GM21526 (cell line): ENCODE data around the gene SH3TC1.

Source experiments
- ATAC-seq: cut with Tn5 transposase; IDR thresholded peaks from one replicate; pipeline ENCODE4 v1.9.1; 2021; ENCODE audit warnings: moderate library complexity; ENCODE audit not compliant: unreplicated experiment, low FRiP score

Gene SH3TC1

DNA sequence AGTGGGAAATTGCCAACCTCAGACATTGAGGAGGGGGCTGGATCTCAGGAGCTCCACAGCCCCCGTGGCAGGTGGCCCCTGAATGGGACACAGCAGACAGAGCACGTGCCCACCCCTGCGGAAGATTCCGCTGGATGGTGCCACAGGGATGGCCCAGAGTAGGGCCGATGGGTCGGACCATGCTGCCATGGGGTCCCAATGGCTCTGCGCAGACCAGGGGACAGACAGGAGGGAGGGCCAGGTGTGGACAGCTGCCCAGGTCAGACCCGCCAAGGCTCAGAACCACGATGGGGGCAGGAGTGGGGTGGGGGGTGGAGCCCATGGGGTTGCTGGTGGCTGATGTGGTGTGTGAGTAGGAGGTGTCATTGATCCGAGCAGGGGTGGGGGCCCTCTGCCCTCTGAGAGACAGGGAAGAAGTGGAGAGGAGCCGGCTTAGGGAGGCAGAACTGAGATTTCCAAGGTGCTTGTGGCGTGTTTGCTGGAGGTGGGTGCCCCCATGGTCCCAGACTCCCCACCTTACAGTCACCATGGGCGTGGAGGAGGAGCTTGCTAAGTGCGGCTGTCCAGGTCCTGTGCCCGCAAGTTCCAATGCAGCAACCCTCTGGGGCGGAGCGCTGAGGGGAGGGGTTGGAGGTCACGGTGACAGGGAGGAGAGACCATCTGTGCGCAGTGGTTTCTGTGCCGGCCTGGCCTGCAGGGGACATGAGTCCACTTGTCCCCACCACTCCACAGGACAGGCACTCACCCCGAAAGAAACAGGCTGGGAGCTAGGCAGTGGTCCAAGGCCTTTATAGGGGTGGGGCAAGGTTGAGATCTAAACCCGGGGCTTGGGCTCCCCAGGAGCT is 12.9 kb downstream of the SH3TC1 start:
- no peak for ATAC-seq

GRCh38 chr4:8212622-8213021 is 13.5 kb downstream of the SH3TC1 start:
- no peak for ATAC-seq

GRCh38 chr4:8213121-8213520 is 14.0 kb downstream of the SH3TC1 start:
- ATAC-seq, result no peak

DNA sequence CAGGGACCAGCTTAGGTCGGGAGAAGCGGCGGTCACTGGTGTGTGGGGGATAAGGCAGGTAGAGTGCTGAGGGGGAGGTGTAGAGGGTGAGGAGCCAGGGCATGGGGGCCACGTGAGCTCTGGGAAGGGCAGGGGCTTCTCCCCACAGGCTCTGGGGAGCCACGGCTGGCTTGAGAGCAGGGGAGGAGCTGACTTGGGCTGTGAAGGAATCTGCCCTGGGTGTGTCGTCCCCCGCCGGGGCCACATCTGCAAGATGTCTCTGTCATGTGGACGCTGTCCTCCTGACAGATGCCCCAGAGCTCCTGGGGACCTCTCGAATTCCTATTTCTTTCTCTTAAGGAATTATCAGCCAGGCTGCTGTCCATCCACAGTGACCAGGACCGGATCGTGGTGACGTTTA is 15.0 kb downstream of the SH3TC1 start:
- no peak for ATAC-seq

DNA sequence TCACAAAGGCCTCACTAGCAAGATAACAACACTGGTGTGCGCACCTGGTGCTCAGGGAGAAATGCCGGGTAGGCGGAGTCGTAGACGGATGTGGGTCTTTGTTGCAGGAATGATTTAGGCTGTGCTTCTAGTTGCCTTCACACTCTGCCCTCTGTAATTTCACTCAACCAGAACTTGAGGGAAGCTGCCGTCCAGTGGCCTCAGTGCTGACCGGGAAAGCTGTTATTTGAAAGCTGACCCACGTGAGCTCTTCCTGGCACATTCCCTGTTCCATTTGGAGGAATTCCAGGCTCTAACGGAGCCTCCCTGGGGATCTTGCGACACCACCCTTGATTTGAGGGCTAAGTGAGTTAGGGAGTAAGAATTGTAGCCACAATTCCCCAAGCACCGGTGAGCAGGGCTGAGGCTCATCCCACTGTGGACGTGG is 15.9 kb downstream of the SH3TC1 start:
- ATAC-seq, result no peak

- no peak for ATAC-seq
Measured at GRCh38 chr4:8215641-8216442, 16.8 kb downstream of the SH3TC1 start.

- no peak for ATAC-seq
Measured at GRCh38 chr4:8216443-8217245, 17.6 kb downstream of the SH3TC1 start.

- ATAC-seq, result no peak
Measured at GRCh38 chr4:8217246-8217511, 18.1 kb downstream of the SH3TC1 start.

GRCh38 chr4:8217871-8218270 is 18.8 kb downstream of the SH3TC1 start:
- ATAC-seq, result no peak

GRCh38 chr4:8218371-8219031 is 19.4 kb downstream of the SH3TC1 start:
- no peak for ATAC-seq

DNA sequence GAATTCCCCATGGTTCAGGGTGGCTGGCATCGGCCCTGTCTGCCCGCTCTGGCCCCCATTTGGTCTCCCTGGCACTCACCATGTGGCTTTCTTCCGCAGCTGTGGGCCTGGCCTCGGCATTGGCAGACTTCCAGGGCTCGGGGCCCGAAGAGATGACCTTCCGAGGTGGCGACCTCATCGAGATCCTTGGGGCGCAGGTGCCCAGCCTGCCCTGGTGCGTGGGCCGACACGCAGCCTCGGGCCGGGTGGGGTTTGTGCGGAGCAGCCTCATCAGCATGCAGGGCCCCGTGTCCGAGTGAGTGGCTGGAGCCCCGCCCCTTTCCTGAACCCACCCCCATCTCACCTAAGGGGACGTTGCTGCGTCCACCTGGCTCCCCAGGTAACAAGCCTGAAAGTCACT is 20.1 kb downstream of the SH3TC1 start:
- ATAC-seq, result no peak

GRCh38 chr4:8220661-8221450 is 21.8 kb downstream of the SH3TC1 start:
- ATAC-seq, result no peak

DNA sequence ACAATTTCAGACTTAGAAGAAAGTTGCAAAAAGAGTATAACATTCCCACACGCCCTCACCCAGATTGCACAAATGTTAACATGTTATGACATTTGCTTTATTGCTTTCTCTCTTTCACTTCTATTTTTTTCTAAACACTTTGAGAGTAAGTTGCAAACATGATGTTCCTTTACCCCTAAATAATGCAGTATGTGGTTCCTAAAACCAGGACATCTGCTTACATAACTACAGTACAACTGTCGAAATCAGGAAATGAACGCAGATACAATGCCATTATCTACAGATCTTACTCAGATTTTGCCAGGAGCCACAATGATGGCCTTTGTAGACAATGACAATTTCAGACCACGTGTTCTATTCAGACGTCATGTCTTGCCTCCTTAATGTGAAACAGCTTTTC is 22.4 kb downstream of the SH3TC1 start:
- ATAC-seq, result no peak

- ATAC-seq, result no peak
Measured at GRCh38 chr4:8221985-8222384, 22.9 kb downstream of the SH3TC1 start.

DNA sequence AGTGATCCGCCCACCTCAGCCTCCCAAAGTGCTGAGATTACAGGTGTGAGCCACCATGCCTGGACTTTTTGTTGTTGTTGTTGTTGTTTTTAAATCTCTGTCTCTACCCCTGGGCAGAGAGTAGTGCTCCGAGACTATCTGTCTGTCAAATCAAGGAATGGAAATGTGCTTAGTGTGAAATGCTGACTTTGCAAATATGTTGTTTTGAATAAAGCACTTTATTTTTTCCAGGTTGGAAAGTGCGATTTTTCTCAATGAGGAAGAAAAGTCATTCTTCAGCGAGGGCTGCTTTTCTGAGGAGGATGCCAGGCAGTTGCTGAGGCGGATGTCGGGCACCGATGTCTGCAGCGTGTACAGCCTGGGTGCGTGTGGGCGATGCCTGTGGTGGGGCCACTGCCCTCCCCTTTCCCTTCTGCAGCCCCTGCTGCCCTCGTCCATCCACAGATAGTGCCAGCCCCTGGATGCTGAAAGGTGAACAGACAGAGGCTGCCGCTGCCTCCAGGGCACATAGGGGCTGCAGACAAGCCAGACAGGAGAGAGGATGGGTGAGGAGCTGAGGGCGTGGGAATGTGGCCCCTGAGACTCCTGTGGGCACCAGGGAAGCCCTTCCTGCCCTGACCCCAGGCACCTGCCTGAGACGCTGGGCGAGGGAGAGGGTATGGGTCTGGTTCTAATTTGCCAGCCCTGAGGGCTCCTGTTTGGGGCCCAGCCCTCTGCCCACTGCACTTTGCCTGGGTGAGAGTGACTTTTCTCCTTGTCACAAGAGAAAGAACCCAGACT is 23.7 kb downstream of the SH3TC1 start:
- ATAC-seq, result no peak

DNA sequence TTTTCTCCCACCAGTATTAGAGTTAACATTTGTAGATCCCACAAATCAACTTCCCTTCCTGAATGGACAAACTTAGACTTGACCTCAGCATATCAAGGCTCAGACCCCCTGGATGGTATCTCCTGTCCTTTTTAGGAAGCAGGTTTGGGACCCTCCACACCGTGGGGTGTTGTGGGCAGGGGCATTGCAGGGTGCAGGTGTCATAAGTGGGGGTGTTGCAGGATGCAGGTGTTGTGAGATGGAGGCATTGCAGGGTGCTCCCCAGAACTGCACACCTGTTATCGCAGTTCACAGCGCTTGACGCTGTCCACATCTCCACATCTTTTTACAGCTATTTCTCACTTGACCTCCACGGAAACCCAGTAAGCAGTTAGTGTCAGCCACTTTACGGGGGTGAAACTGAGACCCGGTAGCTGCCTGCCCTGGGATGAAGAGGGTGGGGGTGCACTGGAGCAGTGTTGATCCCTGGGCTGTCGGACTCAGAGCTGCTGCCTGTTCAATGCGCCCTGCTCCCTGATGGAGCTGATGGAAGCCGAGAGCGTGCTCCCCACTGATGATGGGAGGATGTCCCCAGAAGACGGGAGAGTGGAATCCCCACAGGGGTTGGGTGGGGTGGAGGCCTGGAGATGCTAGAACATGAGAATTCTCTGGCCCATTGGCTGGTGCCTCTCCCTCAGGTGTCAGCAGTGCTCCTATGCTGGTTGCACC is 25.3 kb downstream of the SH3TC1 start:
- ATAC-seq, result no peak

GRCh38 chr4:8224975-8225625 is 26.0 kb downstream of the SH3TC1 start:
- no peak for ATAC-seq
